RWPE2 (cell line): ENCODE data around the gene BPIFA1.
A peak's percentile ranks its signal among the peaks of the same experiment; 100 is the strongest.

Experiments used
- ATAC-seq: fragments of 200-7000 bp; cut with Tn5 transposase; 3 replicates; pipeline ENCODE4 v1.9.1; 2021; ENCODE audit warnings: low read depth
- DNase-seq: peaks from one replicate; pipeline ENCODE4 v3.0.0-alpha.2; 2020; ENCODE audit warnings: low spot score
- H3K27ac ChIP-seq: fragments of 450-650 bp; 2 replicates; pipeline ENCODE4 v1.5.1; 2017; ENCODE audit warnings: mild to moderate bottlenecking; ENCODE audit not compliant: poor library complexity, severe bottlenecking
- H3K27me3 ChIP-seq: fragments of 250-450 bp; sonication (Bioruptor Pico); 2 replicates; pipeline ENCODE4 v1.5.1; 2021; ENCODE audit warnings: mild to moderate bottlenecking, moderate library complexity; ENCODE audit not compliant: insufficient read depth, poor library complexity, severe bottlenecking
- H3K36me3 ChIP-seq: fragments of 250-450 bp; sonication (Bioruptor Pico); 2 replicates; pipeline ENCODE4 v1.5.1; 2020; ENCODE audit warnings: low read depth, mild to moderate bottlenecking, moderate library complexity
- H3K4me1 ChIP-seq: fragments of 250-450 bp; sonication (Bioruptor Pico); 2 replicates; pipeline ENCODE4 v1.5.1; 2021; ENCODE audit warnings: mild to moderate bottlenecking, moderate library complexity; ENCODE audit not compliant: insufficient read depth, poor library complexity, severe bottlenecking
- H3K4me3 ChIP-seq: fragments of 250-450 bp; sonication (Bioruptor Pico); 2 replicates; pipeline ENCODE4 v1.5.1; 2021; ENCODE audit warnings: mild to moderate bottlenecking, moderate library complexity; ENCODE audit not compliant: severe bottlenecking
- H3K9me3 ChIP-seq: fragments of 250-450 bp; sonication (Bioruptor Pico); 2 replicates; pipeline ENCODE4 v1.5.1; 2021; ENCODE audit warnings: mild to moderate bottlenecking, moderate library complexity; ENCODE audit not compliant: severe bottlenecking
- TF ChIP-seq, protein P1 (sequence below): fragments of 450-650 bp; IDR thresholded peaks from one replicate; pipeline ENCODE4 v1.5.1; 2017; ENCODE audit warnings: mild to moderate bottlenecking, moderate library complexity; ENCODE audit not compliant: poor library complexity, severe bottlenecking

The BPIFA1 gene

DNA sequence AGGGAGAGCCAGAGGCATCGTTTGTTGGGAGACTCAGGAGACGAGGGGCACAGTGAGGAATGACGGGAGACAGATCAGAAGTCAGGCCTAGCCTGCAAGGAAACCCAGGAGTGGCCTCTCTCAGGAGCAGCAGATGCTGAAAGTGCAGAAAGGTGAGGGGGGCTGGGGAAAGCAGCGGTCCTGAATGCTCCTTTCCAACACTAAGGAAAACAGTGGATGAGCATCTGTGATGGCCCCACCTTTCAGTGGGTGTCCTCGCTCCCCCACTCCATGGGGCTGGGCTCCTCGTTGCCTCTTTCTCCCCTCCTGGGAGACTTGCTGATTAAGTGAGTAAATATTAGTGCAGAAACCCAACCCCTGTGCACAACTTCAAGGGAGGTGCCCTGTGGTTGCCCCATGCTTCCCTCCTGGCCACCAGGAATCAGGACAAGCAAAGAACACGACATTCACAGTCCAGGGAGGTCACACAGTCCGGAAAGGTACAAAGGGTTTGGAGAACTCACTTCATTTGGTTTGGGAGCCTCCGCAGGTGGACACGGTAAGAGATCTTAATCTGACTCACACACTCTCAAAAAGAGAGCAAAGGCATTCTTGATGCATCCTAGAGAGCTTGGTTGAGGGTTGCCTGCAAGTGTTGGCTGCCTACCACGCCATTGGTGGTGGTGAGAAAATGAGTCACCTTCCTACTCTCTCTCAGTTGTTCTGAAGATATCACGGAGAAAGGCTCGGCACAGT lies 37.5 kb downstream of the BPIFA1 start:
- DNase-seq: peak; percentile 62
- Histone ChIP-seq H3K27me3 (peaks cover 15% of the 10 kb centered on the region), H3K36me3 (no peaks in the 10 kb centered on the region), H3K9me3 (no peaks in the 10 kb centered on the region), H3K4me1 (no peaks in the 10 kb centered on the region), H3K27ac (no peak overlapping the region), H3K4me3 (no peak overlapping the region)
- ATAC-seq: peak; percentile 26; the same call in 2 of the 3 replicates
- TF ChIP-seq, protein P1, sequence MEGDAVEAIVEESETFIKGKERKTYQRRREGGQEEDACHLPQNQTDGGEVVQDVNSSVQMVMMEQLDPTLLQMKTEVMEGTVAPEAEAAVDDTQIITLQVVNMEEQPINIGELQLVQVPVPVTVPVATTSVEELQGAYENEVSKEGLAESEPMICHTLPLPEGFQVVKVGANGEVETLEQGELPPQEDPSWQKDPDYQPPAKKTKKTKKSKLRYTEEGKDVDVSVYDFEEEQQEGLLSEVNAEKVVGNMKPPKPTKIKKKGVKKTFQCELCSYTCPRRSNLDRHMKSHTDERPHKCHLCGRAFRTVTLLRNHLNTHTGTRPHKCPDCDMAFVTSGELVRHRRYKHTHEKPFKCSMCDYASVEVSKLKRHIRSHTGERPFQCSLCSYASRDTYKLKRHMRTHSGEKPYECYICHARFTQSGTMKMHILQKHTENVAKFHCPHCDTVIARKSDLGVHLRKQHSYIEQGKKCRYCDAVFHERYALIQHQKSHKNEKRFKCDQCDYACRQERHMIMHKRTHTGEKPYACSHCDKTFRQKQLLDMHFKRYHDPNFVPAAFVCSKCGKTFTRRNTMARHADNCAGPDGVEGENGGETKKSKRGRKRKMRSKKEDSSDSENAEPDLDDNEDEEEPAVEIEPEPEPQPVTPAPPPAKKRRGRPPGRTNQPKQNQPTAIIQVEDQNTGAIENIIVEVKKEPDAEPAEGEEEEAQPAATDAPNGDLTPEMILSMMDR: no peak

- H3K4me1 ChIP-seq: no peaks in the 10 kb centered on the region
- H3K4me3 ChIP-seq: no peak overlapping the region
- no peak for DNase-seq
- no peaks in the 10 kb centered on the region for H3K9me3 ChIP-seq
- ATAC-seq: no peak
- H3K36me3 ChIP-seq: no peaks in the 10 kb centered on the region
- H3K27ac ChIP-seq: no peak overlapping the region
- peaks cover 16% of the 10 kb centered on the region for H3K27me3 ChIP-seq
- TF ChIP-seq, protein P1: no peak
These were observed 39.4 kb downstream of the BPIFA1 start for GRCh38 chr20:33275215-33275614.

DNA sequence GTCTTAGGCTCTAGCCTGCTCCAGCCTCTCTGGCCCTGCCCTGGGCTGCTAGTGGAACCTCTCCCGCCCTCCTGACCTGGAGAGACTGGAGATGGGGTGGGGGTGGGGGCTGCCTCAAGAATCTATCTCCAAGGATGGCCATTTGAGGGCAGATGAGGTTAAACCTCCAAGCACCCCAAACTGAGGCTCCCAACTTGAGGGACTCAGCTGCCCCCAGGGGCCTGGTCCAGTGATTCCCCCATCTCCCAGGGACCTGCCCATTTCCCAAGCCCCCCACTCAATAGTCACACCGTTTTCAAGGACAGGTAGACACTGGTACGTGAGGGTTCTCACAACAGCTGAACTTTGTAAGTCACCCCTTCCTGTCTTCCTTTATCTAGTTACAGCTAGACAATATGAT lies 40.1 kb downstream of the BPIFA1 start:
- peaks cover 16% of the 10 kb centered on the region for H3K27me3 ChIP-seq
- no peaks in the 10 kb centered on the region for H3K4me1 ChIP-seq
- TF ChIP-seq, protein P1: no peak
- H3K4me3 ChIP-seq: no peak overlapping the region
- no peaks in the 10 kb centered on the region for H3K9me3 ChIP-seq
- DNase-seq (no peak), ATAC-seq (peak; percentile 4; the same call in 1 of the 3 replicates)
- no peaks in the 10 kb centered on the region for H3K36me3 ChIP-seq
- no peak overlapping the region for H3K27ac ChIP-seq

- no peak overlapping the region for H3K27ac ChIP-seq
- H3K36me3 ChIP-seq: no peaks in the 10 kb centered on the region
- TF ChIP-seq, protein P1: no peak
- DNase-seq (peak; percentile 76), ATAC-seq (peak; percentile 6; the same call in 2 of the 3 replicates)
- H3K4me3 ChIP-seq: no peak overlapping the region
- no peaks in the 10 kb centered on the region for H3K4me1 ChIP-seq
- H3K27me3 ChIP-seq: peaks cover 16% of the 10 kb centered on the region
- H3K9me3 ChIP-seq: no peaks in the 10 kb centered on the region
These were observed 40.7 kb downstream of the BPIFA1 start for GRCh38 chr20:33276303-33277113.
